Epithelial cell of esophagus (primary cell): ENCODE measurements around the gene ADAMTS12.

Experiments used
- DNase-seq: peaks from one replicate; pipeline ENCODE4 v3.0.0; 2010; ENCODE audit warnings: low read depth
- H3K4me3 ChIP-seq: 2 replicates; pipeline ENCODE4 v1.5.1; 2011; ENCODE audit warnings: mild to moderate bottlenecking, low read length, control low read depth
- TF ChIP-seq, protein P1 (sequence below): IDR thresholded peaks from 2 replicates; pipeline ENCODE4 v1.5.1; 2011; ENCODE audit warnings: low read depth, mild to moderate bottlenecking, low read length, control low read depth, inconsistent platforms; ENCODE audit not compliant: insufficient read depth; ENCODE audit errors: missing control alignments

The ADAMTS12 gene

DNA sequence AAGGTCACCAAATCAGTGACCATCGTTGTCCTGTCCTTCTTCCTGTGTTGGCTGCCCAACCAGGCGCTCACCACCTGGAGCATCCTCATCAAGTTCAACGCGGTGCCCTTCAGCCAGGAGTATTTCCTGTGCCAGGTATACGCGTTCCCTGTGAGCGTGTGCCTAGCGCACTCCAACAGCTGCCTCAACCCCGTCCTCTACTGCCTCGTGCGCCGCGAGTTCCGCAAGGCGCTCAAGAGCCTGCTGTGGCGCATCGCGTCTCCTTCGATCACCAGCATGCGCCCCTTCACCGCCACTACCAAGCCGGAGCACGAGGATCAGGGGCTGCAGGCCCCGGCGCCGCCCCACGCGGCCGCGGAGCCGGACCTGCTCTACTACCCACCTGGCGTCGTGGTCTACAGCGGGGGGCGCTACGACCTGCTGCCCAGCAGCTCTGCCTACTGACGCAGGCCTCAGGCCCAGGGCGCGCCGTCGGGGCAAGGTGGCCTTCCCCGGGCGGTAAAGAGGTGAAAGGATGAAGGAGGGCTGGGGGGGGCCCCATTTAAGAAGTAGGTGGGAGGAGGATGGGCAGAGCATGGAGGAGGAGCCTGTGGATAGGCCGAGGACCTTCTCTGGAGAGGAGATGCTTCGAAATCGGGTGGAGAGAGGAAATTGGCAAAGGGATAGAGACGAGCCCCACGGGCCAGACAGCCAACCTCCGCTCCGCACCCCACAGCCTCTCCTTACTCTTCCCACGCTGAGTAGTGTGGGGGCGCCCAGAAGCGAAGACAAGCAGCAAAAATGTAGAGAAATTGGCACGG is 46.1 kb upstream of the ADAMTS12 start:
- no peak for DNase-seq
- TF ChIP-seq, protein P1, sequence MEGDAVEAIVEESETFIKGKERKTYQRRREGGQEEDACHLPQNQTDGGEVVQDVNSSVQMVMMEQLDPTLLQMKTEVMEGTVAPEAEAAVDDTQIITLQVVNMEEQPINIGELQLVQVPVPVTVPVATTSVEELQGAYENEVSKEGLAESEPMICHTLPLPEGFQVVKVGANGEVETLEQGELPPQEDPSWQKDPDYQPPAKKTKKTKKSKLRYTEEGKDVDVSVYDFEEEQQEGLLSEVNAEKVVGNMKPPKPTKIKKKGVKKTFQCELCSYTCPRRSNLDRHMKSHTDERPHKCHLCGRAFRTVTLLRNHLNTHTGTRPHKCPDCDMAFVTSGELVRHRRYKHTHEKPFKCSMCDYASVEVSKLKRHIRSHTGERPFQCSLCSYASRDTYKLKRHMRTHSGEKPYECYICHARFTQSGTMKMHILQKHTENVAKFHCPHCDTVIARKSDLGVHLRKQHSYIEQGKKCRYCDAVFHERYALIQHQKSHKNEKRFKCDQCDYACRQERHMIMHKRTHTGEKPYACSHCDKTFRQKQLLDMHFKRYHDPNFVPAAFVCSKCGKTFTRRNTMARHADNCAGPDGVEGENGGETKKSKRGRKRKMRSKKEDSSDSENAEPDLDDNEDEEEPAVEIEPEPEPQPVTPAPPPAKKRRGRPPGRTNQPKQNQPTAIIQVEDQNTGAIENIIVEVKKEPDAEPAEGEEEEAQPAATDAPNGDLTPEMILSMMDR: no peak
- H3K4me3 ChIP-seq: no peak overlapping the region

- no peak for DNase-seq
- no peak overlapping the region for H3K4me3 ChIP-seq
Observed at GRCh38 chr5:33937017-33937706, 45.4 kb upstream of the ADAMTS12 start.

GRCh38 chr5:33936381-33937016 is 44.7 kb upstream of the ADAMTS12 start, which contains the start of gene RXFP3:
TSS of gene RXFP3 (plus strand) at chr5:33936386. CDS start at chr5:33936741, 355 bp downstream.
- peak; percentile 11 for DNase-seq
- TF ChIP-seq, protein P1: no peak
- H3K4me3 ChIP-seq: peak within 1 kb of the TSS; percentile 4

More at GRCh38 chr5:33937017-33937706, 45.4 kb upstream of the ADAMTS12 start:
- TF ChIP-seq, protein P1: no peak

DNA sequence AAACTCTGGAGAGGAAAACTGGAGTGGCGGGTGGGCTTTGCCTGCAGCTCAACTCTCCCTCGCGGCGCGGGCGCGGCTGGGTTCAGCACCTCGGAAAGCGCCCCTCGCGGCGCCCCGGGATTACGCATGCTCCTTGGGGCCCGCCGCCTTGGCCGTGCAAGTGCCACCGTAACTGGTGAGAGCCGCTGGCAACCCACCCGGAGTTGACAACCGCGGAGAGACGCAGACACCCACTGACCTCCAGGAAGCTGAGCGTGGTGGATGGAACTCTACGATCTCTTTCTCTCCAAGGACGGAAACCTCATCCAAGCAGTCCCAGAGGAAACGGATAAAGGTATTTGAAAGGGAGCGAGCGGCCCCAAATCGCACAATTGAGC is 44.2 kb upstream of the ADAMTS12 start:
- peak overlapping the region; percentile 4 for H3K4me3 ChIP-seq
- DNase-seq: peak; percentile 55
- TF ChIP-seq, protein P1: no peak

GRCh38 chr5:33934176-33934575 is 42.4 kb upstream of the ADAMTS12 start:
- TF ChIP-seq, protein P1: no peak
- DNase-seq: no peak
- H3K4me3 ChIP-seq: no peak overlapping the region

- TF ChIP-seq, protein P1: no peak
- no peak overlapping the region for H3K4me3 ChIP-seq
Observed at GRCh38 chr5:33933723-33934169, 42.0 kb upstream of the ADAMTS12 start.

More at GRCh38 chr5:33933723-33934169, 42.0 kb upstream of the ADAMTS12 start:
- no peak for DNase-seq
